CD4-positive, alpha-beta T cell treated with Interferon gamma for 1 hour (primary cell): ENCODE results near the gene NET1.

Experiments
- DNase-seq: peaks from one replicate; pipeline ENCODE4 v3.0.0-alpha.2; 2020

Gene NET1

DNA sequence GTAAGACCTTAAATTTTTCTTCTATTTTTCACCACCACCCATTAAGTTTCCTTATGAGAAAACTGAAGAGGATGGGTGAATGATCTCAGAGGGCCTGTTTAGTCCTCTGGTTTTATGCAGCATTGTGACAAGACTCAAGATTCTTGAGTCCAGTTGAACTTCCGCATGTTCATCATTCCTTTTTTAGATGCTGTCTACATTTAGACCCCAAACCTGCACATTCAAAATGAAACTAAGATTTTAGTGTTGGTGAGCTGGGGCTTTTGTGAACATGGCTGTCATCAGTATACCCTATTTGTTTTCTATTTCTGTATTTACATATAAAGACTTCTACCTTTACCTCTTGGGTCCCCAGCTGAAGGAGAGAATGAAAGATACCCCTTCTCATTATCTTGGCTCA lies 31.1 kb downstream of the NET1 start:
- DNase-seq, result no peak

DNA sequence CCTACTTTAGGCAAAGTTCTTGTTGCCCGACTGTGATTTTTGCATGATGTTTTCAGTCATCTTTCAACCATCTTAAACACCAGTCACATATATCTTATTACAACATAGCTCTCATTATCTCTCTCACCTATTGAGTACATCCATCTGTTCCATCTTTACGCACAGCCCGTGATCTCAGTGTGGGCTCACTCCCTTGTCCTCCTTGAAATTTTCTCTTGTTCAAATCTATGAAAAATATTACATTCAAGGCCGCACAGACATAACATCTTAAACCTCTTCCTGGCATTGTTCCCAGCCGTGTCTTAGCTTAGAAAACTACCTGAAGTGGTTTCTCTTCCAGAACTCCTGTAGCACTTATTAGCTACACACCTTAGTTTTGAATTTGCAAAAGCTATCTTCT lies 32.6 kb downstream of the NET1 start:
- no peak for DNase-seq

- DNase-seq, result peak; percentile 87
Measured at GRCh38 chr10:5446390-5446926, 34.1 kb downstream of the NET1 start.

DNA sequence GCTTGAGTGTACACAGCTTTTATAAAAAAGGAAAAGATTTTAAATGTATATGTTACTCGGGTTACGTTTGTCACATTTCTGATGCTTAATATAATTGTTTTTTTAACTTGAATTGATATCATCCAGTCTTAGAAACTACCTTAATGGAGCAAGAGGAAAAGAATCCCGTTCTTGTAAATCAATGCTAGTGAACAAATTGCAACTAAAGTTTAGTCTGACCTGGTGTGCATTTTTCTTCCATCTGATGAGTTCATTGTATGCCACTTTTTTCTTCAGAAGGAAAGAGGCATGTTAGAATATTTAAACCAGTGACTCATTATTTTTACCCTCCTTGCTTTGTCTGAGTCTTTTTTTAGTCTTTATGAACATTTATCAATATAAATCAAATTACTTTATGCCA lies 34.7 kb downstream of the NET1 start:
- DNase-seq, result no peak

- DNase-seq, result no peak
Measured at GRCh38 chr10:5447611-5448071, 35.3 kb downstream of the NET1 start.

GRCh38 chr10:5448333-5449001 lies 36.1 kb downstream of the NET1 start:
- no peak for DNase-seq

GRCh38 chr10:5449227-5449626 lies 36.9 kb downstream of the NET1 start:
- no peak for DNase-seq

DNA sequence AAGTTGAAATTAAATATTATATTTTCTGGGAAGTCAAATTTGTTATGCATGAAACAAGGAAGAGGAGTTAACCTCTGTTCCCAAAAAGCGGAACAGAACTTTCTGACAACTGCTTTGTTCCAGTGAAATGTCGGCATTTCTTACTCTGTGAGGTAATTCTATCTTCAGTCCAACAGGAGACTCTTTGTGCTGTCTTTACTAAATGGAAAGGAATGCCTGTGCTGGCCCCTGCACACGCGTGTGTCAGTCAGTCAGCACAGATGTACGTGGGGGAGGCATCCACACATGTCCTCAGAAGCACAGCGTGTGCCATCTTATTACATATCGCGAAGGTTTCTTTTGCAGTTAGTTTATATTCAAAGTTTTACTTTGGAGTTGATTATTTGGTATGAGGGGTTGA lies 37.5 kb downstream of the NET1 start:
- no peak for DNase-seq

- no peak for DNase-seq
Measured at GRCh38 chr10:5450605-5451384, 38.4 kb downstream of the NET1 start.

DNA sequence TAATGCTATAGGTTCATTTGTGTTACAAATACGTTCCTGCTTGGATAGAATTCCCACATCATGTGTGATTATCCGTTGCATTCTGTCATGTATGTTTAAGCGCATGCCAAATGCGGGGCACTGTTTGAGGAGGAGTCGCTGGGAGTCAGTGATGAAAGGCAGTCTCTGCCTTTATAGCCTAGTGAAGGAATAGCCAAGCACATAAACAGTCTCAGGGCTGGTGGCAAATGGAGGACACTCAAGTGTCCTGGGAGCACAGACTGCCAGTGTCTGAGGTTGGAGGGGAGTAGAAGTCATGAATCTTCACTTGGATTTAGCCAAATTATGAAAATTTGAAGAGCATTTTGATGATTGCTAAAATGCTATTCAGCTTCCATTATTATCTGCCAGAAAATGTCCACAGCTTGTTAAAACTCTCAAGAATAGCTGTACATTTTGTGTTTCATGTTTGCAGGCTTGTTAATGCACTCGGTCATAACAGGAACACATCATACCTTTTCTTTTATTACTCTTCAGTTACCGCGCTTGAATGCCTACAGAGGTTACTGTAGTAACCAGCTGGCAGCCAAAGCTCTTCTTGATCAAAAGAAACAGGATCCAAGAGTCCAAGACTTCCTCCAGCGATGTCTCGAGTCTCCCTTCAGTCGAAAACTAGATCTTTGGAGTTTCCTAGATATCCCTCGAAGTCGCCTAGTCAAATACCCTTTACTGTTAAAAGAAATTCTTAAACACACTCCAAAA lies 41.6 kb downstream of the NET1 start:
- DNase-seq, result no peak

GRCh38 chr10:5456563-5456962 lies 44.2 kb downstream of the NET1 start:
- DNase-seq, result no peak

DNA sequence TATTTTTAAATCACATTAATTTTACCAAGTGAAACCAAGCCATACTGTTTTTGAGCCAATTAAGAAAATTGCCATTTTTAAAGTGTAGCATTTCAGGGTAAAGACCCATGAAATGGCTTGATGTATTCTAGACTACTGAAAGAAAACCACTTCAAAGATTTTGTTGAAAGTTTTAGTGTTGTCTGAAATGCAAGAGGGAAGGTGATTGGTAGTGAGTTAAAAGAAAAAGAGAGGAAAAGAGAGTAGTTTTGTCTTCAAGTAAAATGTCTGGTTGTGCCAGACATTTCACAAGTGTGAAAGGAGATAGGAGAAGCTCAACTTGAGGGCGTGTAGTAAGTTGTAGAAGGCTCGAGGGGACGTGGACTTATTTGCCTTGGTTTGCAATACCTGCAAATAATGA lies 45.4 kb downstream of the NET1 start:
- no peak for DNase-seq

DNA sequence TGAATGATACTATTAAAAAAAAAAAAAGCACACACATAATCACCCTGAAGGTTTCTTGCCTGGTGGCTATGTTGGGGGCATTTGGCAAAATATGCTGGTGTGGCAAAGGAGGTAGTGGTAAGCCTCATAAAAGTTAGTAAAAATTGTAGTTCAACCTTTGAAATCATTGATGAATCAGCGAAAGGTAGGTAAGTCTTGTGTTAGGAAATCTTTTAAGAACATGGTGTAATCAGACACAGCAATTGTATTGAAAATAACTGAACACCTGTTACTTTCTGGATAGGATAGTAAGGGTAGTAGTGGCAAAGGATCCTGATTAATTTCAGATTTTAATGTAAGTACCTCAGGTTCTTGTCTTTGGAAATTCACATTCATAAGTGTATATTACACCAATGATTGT lies 46.1 kb downstream of the NET1 start:
- DNase-seq, result no peak

DNA sequence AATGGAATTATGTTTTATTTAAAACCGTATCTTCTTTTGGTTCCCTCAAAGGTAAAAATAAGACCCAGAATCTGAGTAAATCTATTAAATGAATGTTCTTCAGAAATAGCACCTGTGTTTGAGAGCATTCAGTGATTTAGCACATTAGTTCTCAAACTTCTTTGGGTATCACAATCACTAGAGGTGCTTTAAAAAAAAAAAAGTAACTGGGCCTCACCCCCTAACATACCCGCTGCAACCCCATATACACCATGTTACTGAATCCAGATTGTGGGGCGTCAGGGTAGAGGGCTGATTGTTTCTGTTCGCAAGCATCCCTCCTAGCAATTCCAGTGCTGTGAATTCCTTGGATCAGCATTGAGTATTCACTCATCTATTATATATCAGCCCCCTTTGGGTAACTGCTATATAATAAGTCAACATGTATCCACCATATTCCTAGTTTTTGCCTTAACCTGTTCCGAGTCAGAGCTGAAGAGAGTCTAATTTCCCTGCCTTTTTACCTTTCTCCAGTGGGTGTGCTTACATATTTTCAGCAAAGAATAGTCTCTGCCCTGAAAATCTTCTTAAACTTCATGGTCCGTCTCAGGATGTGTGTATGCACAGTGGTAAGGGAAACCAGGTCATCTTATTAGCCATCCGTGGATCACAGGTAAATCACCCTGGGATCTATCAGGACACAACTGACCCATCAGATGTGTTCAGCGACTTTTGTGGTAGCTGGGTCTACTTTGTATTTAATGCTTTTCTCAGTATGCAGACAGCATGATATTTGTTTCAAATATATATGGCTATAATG lies 46.8 kb downstream of the NET1 start:
- no peak for DNase-seq

GRCh38 chr10:5460468-5461202 lies 48.3 kb downstream of the NET1 start:
- DNase-seq, result no peak

- no peak for DNase-seq
Measured at GRCh38 chr10:5461203-5461588, 48.8 kb downstream of the NET1 start.

DNA sequence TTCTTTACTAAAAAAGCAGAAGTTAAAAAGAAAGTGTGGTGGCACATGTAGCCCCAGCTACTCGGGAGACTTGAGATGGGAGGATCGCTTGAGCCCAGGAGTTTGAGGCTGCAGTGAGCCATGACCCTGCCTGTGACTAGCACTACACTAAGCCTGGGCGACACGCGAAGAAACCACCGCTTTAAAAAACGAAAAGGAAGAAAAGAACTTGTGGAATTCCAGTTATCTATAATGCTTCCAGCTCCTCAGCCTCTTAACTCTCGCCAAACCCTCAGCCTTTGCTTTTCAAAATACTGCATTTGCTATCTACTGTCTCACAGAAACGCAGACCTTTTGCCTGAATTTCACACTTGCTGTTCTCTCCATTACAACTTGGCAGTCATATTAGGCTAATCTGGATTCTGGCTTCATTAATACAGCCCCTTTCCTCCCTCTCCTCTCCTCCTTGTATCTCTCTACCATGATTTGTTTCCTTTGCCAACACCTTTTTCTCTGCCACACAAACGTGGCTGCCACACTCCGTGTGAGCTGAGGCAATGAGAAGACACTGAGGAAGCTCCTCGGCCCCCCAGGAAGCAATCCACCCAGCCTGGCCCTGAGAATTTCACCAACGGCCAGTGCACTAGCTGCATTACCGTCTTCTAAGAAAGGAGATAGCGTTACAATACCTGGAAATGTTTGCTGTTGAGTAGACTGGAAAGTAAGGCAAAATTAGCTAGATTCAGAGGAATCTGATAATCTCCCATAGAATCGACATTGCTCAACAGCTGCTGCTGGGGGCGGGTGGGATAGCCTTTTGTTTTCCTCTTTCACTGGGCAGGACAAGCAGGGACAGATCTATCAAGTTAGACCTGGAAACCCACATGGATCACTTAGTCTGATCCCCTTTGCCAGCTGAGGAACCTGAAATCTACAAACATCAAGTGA lies 49.8 kb downstream of the NET1 start:
- no peak for DNase-seq

DNA sequence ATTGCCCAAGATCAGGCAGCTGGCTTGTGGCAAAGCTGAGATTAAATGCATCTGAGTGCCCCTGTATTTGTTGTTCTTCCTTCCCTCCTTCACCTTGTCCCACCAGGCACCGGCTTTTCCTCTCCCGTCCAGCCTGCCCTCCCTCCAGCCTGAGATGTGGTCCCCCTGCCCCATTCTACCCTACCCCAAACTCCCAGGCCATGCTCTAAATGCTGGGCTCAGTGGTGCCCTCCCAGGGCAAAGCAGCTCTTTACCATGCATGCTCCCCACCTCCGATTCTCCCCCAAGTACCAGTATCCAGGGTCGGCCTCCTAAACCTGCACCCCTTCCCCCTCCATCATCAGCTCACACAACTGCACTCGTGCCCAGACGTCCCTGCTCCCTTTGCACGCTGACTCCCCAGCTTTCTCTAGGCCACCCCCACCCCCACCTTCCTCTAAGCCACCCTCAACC lies 50.5 kb downstream of the NET1 start:
- DNase-seq, result no peak

DNA sequence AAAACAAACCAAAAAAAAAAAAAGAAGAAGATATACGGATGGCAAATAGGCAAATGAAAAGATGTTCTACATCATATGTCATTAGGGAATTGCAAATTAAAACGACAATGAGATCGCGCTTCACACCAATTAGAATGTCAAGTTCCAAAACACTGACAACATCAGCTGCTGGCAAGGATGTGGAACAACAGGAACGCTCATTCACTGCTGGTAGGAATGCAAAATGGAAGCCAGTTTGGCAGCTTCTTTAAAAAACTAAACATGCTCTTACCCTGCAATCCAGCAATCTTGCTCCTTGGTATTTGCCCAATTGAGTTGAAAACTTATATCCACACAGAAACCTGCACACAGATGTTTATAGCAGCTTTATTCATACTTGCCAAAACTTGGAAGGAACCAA lies 52.2 kb downstream of the NET1 start:
- DNase-seq, result no peak

- no peak for DNase-seq
Measured at GRCh38 chr10:5465976-5466450, 53.7 kb downstream of the NET1 start.
